Fibroblast of lung (primary cell): ENCODE measurements around the gene KRT80.

Experiments used
- EZH2 ChIP-seq: IDR thresholded peaks from 2 replicates; pipeline ENCODE4 v1.5.1; 2012; ENCODE audit warnings: low read length, control low read depth, mild to moderate bottlenecking; ENCODE audit errors: missing control alignments
- TF ChIP-seq, protein P1 (sequence below), 2 donors: IDR thresholded peaks in 1 of 2; conservative IDR thresholded peaks in 1 of 2; 1 replicate in 1 of 2; 2 replicates in 1 of 2; pipeline ENCODE4 v1.5.1; 2011 to 2012; ENCODE audit warnings: low read length in 2 of 2, control low read depth in 1 of 2, inconsistent platforms in 1 of 2, low read depth in 1 of 2, mild to moderate bottlenecking in 1 of 2

DNA sequence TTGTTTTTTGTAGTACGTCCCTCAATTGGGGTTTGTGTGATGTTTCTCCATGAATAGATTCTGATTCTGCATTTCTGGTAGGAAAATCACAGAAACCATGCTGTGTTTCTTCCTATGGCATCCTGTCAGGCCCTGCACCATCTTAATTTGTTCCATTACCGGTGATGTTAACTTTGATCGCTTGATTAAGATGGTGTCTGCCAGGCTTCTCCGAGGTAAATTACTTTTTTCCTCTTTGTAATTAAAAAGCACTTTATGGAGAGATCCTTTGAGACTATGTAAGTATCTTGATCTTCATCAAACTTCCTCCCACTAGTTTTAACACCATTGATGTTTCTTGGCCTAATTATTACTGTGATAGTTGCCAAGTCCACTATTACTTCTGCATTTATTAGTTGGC is 26.2 kb upstream of the KRT80 start:
- TF ChIP-seq, protein P1, sequence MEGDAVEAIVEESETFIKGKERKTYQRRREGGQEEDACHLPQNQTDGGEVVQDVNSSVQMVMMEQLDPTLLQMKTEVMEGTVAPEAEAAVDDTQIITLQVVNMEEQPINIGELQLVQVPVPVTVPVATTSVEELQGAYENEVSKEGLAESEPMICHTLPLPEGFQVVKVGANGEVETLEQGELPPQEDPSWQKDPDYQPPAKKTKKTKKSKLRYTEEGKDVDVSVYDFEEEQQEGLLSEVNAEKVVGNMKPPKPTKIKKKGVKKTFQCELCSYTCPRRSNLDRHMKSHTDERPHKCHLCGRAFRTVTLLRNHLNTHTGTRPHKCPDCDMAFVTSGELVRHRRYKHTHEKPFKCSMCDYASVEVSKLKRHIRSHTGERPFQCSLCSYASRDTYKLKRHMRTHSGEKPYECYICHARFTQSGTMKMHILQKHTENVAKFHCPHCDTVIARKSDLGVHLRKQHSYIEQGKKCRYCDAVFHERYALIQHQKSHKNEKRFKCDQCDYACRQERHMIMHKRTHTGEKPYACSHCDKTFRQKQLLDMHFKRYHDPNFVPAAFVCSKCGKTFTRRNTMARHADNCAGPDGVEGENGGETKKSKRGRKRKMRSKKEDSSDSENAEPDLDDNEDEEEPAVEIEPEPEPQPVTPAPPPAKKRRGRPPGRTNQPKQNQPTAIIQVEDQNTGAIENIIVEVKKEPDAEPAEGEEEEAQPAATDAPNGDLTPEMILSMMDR (conservative IDR thresholded peaks at IDR 0.05 in 1 of 2, IDR thresholded peaks at IDR 0.05 in 1 of 2; ENCODE audit: low read depth in 1 of 2, low read length in 2 of 2), result no peak
- TF ChIP-seq EZH2, result no peak
